ENCODE data around the gene MEIOB.

The MEIOB gene

DNA sequence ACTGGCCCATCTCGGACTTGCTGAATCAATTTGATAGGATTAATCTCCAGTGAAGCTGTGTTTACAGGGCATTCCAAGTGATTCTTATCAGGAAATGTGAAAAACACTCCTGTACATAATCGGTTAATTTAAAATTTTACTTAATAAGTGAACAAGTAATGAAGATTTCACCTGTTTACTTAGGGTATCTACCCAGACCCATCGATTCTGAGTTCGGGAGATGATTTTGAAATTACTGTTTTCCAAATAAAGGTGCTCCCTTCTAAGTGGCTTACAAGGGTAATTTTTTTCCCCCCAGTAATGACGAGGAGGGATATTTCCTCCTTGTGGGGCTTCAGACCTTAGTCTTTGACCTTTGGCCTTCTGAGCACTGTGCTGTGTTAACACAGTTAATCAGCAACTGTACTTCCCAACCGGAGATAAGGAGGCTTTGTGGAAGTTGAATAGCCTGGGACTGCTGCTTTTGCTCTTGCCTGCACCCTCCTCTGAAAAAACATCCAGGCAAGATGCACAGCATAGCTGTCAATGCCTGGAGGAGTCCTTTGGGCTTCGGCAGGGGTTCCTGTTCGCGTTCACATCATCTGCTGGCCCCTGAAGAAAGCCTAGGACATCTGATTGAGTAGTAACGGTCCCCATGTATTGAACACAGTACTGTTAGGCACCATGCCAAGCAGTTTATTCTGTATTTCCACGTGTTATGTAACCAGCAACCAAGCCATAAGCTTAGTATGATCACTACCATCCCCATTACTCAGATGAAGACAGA is 43.1 kb downstream of the MEIOB start:
- no peak for DNase-seq

DNA sequence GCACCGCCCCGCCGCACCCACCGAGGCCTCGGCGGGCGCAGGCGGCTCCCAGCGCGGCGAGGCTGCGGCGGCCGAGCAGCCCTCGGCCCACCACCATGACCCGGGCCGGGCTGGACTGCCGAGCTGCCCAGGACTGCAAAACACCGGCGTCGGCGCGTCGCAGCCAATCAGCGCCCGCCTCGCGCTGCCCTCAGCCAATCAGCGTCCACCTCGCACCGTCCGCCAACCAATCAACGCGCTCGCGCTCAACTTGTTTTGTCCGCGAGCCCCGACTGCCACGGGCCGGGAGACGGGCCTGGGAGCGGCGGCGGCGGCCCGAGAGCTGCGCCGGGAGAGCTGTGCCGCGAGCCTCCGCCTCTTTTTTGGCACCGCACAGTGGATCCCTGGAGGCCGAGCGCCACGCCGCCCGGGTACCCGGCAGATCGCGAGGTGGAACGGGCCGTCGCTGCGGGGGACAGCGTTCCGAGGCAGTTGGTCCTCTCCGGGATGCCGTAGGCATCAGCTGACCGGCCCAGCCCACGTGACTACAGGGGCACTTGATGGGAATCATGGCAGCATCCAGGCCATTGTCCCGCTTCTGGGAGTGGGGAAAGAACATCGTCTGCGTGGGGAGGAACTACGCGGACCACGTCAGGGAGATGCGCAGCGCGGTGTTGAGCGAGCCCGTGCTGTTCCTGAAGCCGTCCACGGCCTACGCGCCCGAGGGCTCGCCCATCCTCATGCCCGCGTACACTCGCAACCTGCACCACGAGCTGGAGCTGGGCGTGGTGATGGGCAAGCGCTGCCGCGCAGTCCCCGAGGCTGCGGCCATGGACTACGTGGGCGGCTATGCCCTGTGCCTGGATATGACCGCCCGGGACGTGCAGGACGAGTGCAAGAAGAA is 45.0 kb downstream of the MEIOB start, which contains the start of the genes FAHD1 and HAGH:
TSS of gene FAHD1 (plus strand) at position 516 of the 883 bp plus-strand sequence. CDS start at position 549, 33 bp downstream.
TSS of gene HAGH (minus strand) at position 135 of the 883 bp plus-strand sequence. CDS start at position 97, 38 bp downstream.
- peak; percentile 80 for DNase-seq

GRCh38 chr16:1825864-1826690 is 45.9 kb downstream of the MEIOB start:
- DNase-seq, result no peak

GRCh38 chr16:1825381-1825863 is 46.5 kb downstream of the MEIOB start:
- DNase-seq, result no peak

DNA sequence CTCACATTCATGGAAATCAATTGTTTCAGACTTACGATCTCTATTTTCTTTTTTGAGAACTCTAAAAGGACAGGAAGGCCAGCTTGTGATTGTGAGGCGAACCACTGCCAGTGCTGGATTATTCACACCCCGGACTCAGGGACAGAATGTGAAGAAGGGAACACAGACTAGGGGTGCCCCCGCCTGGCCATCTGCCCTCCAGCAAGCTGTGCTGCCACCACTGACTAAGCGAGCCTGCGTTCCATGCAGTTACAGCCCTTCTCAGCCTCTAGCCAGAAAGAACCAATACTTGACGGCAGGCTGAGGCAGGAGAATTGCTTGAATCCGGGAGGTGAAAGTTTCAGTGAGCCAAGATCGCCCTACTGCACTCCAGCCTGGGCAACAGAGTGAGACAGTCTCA is 48.1 kb downstream of the MEIOB start:
- DNase-seq, result no peak

DNA sequence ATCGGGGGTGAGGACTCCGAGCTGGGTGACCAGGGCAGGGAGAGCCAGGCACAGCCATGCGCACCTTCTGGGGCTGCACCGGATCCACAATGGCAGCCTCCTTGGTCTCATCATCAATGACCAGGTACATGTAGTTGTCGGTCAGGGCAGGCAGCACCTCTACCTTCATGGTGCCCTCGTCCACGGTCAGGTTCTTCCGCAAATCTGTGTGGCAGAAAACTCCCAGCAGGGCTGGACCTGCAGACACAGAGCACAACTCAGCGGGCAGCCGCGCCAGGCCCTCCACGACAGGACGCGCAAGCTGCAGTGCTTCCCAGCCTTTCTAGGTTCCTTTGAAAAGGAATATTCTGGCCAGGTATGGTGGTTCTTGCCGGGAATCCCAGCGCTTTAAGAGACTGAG is 49.2 kb downstream of the MEIOB start:
- DNase-seq, result no peak

- DNase-seq, result no peak
Measured at GRCh38 chr16:1821861-1822611, 49.9 kb downstream of the MEIOB start.

DNA sequence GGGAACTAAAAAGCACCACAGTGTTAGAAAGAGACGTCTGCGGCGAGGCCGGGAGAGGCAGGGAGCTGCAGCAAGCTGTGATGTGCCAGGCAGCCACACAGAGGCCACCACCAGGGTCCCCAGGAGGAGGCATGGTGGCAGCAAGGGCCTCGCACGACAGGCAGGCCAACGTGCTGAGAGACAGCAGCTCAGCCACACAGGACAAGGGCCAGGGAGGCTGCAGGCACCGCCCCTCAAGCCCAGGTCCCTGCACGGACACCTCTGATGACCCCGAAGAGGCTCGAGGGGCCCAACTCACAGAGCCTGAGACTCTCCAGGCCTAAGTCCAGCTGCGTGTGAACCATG is 51.0 kb downstream of the MEIOB start:
- DNase-seq, result no peak

- DNase-seq, result no peak
Measured at GRCh38 chr16:1820096-1820945, 51.6 kb downstream of the MEIOB start.

DNA sequence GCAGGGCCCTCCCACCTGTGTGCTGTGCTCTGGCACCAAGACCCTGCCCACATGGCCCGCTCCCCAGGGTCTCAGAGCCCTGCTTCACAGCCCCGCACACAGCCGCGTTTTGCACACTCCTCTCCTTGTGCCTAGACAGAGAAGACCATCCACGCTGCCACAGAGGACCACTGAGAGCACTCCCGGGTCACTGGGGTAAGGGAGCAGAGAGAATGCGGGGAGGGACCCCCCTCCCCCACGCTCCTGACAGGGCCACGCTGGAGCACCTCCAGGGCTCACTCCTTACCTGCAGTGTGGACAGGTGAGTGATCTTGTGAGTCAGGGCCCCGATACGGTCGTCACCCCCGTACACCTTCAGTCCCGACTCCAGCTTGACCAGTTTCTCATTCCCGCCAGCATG is 52.4 kb downstream of the MEIOB start:
- DNase-seq, result no peak

DNA sequence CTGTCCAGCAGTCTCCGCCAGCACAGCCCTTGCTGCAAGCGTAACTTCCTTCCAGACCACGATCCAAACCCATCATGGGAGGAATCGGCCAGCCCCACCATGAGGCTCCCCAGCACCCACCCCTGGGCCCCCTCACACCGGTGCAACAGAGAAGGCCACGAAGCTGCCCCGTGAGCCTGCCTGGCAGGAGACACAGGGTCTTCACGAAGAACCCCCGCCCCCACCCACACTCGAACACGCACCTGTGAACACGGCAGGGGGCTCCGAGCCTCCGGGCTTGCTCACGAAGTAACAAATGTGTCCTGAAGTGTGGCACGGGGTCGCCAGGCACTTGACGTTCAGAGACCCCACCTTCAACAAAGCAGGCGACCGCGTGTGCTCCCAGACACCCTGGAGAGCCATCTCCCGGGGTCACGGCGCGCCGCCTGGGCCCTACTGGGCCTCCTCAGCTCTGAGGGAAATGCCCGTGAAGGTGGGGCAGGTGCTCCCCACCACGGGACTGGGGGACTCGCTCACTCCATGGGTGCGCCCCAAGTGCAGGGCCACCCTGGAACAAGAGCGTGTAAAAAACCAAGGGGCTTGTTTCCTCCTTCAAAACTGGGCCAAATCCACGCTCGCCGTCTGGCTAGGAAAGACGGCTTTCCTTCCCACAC is 53.0 kb downstream of the MEIOB start:
- no peak for DNase-seq

DNA sequence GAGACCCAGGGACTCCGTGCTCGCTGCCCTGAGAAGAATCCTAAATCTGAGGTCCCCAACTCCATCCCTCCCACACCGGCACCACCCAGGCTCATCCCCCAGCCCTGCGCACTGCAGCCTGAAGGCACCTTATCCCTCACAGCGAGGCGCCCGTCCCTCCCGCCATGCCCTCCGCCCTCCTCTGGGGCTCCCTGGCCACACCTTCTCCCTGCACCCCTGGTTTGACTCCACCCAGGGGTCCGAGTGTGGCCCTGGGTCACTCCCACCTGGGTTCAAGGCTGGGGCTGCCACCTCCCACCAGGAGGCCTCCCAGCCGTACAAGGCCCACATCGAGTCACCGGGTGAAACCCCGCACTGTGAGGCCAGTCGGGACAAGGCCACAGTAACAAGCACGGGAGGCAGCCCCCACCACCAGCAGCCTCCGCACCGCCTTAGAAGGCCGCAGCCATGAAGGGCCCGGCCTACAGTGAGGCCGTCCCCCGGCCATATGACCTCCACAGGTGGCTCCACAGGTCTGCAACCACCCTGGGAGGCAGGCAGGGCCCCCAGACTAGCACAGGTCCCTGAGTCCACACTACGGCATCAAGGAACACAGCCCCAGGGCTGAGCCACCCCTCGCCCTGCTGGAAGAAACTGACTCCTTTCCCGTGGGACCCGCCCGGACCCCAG is 53.6 kb downstream of the MEIOB start:
- DNase-seq, result no peak

- no peak for DNase-seq
Measured at GRCh38 chr16:1817716-1818115, 54.2 kb downstream of the MEIOB start.

GRCh38 chr16:1817276-1817589 is 54.7 kb downstream of the MEIOB start:
- DNase-seq, result no peak

DNA sequence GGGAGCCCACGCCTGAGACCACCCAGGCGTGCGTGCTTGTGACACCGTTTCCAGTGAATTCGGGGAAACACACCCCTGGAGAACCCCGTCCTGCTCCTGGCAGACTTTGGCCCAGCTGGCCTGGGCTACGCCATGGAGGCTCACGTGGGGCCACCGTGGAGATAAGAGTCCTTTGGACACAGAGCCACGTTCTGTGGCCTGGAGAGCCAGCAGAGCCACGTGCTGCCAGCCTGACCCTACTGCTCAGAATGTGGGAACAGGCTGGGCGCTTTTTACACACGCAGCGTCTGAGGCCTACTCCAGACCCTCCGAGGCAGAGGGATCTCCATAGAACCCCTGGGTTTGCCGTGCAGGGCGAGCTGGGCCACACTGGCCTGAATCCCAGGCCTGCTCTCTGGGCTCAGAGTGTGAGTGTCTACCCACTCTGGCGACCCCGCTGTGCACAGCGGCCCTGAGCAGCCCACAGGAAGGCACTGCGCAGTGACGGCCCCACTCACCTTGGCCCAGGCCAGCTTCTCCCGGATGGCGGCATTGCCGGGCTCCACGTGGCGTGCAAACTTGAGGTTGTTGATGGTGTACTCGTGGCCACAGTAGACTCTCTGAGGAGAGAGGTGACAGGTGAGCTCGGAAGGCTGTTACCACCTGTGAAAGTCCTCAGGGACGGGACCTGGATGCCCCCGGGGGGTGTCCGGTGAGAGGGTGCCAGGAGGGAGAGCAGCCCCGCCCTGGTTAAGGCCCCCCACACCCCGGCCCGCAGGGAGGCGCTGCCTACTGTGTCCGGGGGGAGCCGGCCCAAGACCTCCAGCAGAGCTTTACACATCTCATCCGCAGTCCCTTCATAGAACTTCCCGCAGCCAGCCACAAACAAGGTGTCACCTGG is 55.3 kb downstream of the MEIOB start:
- no peak for DNase-seq

DNA sequence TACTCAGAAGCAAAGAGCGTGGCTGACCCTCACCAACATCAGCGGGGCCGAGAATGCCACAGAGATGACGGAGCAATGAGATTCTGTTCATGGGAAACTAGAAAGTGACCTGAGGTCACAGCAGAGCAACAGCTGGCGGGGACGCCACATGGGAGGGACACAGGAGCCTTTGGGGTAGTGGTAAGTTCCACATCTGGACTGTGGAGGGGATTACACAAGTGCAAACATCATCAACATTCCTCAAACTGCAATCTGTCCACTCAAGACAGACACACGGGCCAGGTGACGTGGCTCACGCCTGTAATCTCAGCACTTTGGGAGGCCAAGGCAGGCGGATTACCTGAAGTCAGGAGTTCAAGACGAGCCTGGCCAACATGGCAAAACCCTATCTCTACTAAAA is 56.5 kb downstream of the MEIOB start:
- DNase-seq, result no peak

DNA sequence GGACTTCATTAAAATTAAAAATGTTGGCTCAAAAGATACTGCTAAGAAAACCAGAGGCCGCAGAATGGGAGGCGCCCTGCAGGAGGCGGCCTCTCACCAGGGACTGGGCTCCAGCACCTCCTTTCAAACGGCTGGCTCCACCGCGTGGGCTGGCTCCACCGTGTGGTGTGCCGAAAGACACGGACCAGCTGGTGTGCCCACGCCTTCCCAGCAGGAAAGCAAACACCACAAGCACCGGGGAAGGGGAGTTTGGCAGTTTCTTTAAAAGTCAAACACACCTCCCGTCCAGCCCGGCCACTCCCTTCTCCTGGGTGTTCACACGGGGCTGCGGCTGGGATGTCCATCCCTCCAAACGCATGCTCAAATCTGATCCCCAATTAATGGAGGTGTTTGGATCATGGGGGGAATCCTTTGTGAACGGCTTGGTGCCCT is 59.2 kb downstream of the MEIOB start:
- peak; percentile 80 for DNase-seq

- no peak for DNase-seq
Measured at GRCh38 chr16:1810536-1810935, 61.4 kb downstream of the MEIOB start.

GRCh38 chr16:1810106-1810505 is 61.9 kb downstream of the MEIOB start:
- DNase-seq, result no peak

All from DMS 273 treated with DMSO at 0.1 percent for 48 hours (cell line).